HG02571 (cell line): ENCODE data around the gene PRDM16.

Experiments used
- ATAC-seq: cut with Tn5 transposase; IDR thresholded peaks from one replicate; pipeline ENCODE4 v1.9.1; 2021; ENCODE audit warnings: mild to moderate bottlenecking, moderate library complexity; ENCODE audit not compliant: unreplicated experiment

The PRDM16 gene

DNA sequence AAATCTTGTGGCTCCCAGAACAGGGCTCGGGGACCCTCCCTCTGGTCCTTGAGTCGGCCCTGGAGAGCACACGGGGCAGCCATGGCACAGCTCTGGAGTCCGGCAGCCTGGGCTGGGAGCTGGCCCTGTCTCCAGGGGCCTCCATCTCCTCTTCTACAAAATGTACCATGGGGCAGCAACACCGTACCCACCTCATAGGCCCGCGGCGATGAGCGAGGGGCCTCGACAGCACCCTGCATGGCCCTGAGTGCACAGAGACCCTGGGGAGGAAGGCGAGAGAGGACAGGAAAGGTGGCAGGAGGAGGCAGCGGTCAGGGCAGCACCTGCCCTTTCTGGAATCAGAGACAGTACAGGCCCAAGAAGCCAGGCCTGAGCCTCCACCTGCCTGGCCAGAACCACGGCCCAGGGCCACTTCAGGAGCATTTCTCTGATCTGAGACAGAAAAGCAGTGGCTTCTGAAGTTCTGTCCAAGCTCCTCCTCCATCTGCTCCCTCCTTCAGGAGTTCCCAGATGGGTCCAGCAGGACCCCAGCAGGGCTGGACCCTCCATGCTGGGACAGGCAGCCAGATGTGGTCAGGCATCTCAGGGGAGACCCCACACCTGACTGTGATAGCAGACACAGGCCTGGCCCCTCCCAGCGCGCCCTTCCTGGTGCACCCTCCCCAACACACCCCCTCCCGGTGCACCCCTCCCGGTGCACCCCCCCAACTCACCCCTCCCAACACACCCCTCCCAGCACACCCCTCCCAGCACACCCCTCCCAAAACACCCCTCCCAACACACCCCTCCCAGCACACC lies 309.6 kb downstream of the PRDM16 start:
- no peak for ATAC-seq

DNA sequence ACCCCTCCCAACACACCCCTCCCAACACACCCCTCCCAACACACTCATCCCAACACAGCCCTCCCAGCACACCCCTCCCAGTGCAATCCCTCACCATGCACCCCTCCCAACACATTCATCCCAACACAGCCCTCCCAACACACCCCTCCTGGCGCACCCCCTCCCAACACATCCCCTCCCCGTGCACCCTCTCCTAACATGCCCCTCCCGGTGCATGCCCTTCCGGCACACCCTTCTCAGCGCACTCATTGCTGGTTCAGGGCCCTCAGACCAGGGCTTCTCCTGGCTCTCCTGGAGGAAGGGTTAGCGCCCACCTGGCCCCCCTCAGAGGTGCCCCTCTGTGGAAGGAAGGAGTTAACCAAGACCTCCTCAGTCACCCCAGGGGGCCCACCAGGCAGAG lies 310.9 kb downstream of the PRDM16 start:
- ATAC-seq: no peak

DNA sequence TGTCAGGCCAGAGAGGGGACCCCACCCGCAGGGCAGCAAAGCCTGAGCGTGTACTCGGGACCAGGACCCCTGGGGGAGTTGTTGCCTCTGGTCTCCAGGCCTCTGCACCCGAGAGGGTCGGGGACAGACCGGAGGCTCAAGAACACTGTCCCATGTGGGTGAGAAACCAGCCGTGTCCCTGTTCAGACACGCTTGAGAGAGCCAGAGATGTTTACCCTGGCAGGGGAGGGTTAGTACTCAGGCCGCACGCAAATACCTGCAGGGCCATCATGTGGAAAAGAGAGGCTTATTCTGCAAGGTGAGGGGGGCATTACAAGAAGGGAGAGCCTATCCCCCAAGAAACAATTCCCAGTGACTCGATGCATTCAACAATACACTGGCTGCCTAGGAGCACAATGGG lies 311.5 kb downstream of the PRDM16 start:
- ATAC-seq: no peak

DNA sequence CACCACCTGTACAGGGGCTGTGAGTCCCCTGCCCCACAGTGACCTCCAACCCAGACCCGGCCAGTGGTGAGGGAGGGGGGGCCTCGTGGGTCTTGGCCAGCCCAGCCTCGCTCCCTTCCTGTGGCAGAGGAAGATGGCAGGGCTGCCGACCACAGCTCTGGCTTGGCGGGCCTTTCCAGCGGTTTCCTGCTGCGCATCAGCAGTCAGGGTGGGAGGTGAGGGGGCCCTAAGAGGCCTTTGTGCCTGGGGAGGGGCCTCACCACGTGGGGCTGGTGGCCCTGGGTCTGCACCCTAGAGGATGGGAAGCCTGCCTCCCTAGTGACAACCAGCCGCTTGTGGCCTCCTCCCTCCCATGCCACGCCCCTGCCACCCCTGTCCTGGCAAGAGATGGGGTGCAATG lies 312.9 kb downstream of the PRDM16 start:
- ATAC-seq: no peak

DNA sequence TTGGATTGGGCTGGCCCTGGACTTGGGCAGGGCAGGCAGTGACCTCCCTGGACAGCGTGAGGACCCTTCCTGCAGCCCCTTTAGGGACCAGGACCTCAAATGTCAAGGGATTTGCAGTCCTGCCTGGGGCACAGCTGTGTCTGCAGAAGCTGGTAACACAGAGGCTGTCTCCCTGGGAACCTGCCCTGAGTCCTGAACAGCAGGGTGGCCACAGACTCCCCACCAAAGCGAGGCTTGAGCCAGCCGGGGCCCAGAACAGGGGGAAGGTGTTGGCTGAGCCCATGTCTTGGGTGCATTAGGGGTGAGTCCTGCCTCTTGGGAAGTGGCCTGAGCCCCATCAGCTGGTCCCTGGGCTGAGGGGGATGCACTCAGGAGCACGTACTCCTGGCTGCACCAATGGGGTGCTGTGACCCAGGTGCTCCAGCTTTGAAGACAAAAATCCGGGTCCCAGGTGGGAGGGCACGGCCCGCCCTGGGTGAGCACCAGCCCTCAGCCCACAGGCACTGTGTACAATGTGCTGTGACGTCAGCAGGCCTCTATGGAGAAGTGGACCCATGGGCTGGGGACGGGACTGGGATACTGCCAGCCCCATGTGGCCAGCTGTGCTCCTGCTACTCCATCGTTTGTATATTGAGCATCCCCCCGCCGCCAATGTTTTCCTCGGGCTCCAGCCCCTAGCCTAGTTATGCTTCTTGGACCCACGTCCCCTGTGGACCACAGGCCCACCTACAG lies 313.5 kb downstream of the PRDM16 start:
- ATAC-seq: no peak

DNA sequence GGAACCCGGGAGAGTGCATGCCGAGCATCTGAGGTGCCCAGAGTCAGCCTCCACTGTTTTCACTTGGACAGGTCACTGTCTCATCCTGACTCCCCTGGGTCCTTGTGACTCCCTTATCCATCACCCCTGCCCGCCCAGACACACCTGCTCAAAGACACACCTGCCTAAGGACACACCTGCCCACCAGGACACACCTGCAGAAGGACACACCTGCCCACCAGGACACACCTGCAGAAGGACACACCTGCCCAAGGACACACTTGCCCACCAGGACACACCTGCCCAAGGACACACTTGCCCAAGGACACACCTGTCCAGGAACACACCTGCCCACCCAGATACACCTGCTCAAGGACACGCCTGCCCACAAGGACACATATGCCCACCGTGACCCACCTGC lies 314.7 kb downstream of the PRDM16 start:
- no peak for ATAC-seq

DNA sequence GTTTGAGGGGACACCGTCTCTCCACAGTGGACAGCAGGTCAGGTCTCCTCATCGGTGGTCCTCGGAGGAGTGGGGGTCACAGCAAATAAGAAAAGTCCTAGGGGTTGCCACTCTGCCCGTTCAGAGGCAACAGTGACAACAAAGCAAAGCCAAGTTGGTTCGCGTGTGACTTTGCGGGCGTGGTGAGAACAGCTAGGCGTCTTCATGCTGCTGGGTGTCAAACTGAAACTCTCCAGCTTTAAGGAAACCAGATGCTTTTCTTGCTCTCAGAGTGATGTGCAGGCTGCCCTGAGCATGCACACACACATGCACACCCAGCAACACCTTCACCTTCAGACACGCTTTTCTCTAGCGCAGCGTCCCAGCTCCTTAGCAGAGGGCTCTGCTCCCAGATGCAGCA lies 315.4 kb downstream of the PRDM16 start:
- ATAC-seq: no peak

DNA sequence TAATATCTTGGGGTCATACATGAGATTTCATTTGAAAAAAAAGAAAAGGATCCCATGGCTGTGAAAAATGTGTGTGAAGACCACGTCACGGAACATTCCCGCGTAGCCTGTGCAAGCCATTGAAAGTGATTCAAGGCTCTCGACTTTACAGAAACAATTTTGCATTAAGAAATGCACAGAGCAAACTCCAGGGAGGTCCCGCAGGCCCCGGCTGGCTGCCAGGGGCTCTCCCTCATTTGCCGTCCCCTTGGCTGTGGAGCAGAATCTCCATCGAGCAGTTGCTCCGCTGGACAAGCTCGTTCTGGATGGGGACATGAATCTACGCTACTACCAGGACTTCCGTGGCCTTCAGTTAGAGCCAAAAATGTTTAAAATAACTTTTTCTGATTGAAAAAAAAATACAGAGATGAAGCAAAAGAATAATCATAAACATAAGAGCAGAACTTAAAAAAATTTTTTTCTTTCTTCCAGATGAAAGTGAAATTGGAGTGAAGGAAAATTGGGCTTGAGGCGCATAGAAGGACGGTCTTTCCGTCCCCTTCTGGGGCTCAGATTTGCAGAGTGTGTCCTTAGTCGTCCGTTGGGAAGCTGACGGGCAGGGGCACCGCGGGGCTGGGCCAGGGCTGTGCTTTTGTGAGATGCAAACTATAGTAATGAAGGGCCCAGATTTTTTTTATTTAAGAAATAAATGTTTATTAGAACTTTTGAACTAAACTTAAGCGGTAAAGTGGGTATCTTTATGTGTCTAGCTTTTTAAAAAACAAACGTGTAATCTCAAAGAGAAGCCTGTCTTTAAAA lies 317.4 kb downstream of the PRDM16 start:
- no peak for ATAC-seq

DNA sequence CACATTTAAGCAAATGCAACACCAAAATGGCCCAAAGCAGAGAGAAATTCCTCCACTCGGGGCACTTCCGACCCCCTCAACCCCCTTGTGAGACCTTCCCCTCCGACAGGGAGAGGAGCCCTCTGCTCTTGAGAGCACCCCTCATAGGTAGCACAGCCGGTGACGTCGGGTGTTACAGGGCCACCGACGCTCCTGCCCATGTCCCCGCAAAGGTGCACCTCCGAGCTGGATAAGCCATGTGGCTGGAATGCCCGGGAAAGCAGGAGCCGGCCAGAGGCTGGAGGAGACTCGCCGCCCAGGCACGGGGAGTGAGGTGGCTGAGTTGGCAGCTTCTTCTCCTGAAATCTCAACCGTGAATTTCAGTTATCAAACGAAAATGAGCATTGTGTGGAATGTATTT lies 318.4 kb downstream of the PRDM16 start:
- ATAC-seq: no peak

DNA sequence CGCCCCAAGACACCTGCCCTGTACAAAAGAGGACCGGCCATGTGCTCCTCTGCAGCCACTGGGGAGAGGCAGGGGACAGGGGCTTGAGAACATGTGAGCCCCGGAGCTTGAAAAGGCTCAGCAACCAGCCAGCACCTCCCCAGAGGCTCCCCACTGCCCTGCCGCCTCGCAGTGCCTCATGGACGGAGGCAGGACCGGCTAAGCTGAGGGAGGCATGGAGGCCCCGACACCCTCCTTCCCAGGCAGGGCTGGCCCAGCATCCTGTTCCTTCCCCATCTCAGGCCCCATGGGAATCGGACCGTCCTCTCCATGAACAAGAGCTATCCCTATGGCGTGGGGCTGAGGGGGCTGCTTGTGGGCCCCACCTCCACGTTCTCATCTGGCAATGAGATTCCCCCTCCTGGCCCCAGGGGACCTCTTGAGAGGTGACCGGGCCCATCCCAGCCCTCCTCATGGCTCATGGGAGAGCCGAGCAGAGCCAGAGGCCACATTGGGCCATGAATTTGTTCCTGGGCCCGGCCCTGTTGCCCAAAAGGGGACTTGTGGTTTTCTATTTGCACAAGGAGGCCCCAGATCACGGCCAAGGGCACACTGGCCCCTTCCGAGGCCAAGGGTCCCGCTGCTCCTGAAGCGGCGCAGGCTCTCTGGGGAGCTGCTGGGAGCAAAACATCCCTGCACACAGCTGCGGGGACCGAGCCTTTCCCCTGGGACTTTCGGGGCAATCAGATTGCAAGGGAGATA lies 320.3 kb downstream of the PRDM16 start:
- no peak for ATAC-seq

DNA sequence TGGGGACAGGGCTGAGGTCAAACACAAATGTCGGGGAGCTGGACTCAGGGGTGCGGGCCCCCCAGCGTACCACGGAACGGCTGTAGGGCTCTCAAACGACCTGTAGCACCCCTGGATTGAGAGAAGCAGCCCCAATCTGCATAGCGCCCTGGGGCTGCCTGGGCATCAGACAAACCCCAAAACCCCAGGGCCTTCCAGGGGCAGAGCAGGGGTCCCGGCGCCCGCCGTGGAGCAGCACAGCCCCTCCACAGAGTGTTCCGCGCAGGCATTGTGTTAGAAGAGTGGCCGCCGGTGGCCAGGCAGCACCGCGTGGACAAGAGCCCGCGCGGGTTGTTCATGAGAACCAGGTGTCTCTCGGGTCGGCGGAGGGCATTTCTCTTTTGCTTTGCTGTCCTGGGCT lies 321.3 kb downstream of the PRDM16 start:
- ATAC-seq: no peak

DNA sequence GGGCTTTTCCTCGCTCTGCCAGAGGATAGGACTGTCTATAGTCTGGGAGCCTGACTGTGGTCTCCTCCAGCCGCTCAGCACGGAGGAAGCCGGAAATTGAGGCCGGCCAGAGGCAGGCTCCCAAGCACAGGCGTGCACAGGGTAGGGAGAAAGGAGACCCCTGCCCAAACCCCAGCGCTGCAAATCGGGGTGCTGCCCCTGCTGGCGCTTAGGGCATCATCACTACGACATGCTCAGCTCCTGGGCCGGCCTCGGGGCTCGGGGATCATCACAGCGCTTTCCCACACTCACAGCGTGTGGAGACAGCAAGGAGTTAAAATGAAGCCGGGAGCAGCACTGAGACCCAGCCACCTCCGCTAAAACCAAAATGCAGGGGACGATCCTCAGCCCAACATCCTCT lies 322.7 kb downstream of the PRDM16 start:
- ATAC-seq: no peak

DNA sequence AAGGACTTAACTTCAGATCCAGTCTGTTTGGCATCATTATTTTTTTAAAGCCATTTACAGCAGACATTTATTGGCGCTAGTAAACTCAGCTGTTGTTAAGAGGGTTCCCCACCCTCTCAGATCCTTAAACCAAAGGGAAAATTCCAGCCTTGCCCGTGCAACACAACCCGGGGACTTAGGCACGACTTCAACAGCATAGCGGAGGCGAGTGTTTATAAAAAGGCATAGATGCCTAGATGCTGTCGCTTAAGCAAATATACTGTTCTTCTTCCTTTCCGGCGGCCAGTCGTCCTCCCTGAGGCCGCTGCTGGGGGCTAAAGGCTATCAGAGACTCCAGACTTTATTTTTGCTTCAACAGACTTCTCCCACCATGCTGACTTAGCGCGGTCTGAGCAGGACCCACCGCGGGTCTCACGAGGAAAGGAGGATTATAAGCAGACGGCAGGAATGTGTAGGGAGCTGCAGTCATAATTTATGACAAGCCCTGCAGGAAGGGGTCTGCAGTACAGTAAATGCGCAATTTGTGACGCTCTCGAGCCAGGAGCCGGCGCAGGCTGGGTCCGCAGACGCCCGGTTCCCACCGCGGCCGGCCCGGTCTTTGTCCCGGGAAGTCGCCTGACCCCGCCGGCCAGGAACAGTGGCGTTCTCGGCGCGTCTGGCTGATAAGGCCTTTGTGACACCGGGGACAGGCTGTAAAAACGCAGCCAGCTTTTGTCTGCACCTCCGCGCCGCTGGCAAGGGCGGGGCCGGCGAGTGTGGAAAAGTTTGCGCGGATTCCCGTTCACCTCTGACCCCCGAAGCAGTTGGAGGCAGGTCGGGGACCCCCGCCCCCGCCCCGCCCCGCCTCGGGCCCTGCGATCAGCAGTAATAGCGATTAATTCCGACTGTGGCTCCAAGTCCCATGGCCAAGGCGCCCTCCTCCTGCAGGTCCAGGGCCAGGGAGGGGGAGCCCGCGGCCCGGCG lies 324.3 kb downstream of the PRDM16 start:
- ATAC-seq: no peak

DNA sequence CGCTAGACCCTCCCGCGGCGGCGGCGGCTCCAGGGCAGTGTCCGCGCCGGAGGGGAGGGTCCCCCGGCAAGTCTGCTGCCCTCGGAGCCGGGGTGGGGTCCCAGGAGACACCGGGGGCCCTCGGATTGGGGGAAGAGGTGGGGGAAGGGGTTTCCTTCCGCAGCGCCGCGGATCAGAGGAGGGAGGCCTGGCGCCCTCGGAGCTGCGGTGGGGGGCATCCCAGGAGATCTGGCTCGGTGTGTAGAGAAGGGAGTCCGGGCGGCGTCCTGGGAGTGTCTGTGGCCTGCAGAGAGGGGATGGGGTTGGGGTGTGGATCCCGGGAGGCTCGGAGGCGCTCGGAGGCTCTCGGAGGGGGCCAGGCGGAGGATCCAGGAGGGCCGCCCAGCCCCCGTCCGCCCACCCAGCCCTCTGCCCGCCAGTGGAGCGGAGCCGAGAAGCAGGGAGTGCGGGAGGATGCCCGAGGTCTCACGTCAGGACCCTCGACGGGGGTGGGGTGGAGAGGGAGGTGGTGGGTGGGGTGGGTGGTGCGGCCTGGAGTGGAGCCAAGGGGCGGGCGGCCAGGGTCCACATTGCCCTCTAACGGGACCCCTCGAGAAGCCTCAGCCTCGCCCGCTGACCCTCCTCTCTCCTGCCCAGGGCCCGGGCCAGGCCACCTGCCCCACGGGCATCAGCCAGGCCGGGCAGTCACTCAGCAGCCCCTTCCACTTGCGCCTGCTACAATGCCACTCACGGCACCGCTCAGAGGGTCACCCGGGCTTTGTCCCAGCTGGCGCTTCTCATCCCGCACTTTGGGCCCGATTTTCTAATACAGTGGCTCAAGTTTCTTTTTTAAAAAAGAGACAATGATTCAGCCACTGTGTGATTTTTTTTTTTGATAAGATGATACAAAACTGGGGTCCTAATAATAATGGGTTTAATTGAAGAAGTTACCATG lies 325.3 kb downstream of the PRDM16 start:
- ATAC-seq: no peak

DNA sequence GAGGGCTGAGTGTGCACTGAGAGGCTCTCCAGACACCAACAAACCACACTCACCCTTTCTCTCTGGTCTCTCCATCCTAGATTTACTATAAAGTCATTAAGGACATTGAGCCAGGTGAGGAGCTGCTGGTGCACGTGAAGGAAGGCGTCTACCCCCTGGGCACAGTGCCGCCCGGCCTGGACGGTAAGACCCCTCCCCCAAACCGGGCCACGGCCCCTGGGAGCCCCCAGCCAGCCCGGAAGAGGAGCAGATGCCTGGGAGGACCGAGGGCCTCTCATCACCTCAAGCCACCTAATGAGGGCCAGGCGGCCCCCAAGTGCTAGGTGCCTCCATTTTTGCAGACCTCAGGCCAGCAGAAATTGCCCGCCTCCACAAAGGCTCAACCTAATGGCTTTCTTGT lies 327.4 kb downstream of the PRDM16 start:
- no peak for ATAC-seq

DNA sequence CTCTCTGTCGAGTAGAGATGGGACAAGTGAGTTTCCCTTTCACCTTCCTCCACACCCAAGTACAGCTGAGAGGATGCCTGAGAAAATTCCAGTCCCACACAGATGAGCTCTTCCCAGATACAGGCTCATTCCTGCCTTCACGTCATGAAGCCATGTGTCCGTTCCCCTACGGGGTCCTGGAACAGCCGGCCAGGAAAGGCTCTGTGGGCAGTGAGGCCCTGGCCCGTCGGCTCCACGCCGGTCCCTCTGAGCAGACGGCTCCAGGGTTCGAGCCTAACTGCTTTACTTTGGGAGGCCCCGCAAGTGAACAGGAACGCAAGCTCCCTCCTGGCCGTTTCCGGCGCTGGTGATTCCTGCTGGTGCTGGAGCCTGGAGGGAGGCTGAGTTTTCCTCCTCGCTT lies 328.3 kb downstream of the PRDM16 start:
- no peak for ATAC-seq

DNA sequence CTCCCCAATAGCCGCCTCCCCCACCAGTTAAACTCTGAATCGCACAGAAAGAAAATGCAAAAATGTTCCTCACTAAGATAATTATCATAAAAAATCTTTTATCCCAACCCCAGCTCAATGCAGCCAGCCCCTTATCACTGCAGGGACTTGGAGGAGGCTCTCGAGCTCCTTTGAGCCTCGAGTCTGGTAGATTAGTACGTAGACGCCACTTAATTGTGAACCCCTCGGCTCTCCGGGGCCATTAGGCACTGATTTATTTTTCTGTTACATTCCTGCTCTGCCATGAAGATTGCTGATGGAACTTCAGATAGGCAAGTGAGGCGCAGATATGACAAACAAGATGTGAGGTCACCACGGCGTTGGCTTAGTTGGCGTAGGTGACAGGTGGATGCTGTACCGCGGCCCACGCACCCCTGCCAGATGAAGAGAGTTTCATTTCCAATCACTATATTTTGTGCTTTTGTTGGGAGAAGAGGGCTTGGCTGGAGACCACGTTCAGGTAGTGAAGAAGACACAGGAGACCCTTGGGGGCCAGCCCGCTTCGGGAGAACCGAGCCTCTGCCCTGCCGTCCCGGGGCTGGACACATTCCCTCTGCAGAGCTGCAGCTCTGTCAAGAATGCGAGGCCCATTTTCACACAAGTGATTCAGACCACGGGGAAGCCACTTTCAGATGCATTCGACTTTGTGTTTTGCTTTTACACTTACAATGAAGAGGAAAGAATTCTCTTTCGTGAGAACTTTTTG lies 329.6 kb downstream of the PRDM16 start:
- ATAC-seq: no peak

DNA sequence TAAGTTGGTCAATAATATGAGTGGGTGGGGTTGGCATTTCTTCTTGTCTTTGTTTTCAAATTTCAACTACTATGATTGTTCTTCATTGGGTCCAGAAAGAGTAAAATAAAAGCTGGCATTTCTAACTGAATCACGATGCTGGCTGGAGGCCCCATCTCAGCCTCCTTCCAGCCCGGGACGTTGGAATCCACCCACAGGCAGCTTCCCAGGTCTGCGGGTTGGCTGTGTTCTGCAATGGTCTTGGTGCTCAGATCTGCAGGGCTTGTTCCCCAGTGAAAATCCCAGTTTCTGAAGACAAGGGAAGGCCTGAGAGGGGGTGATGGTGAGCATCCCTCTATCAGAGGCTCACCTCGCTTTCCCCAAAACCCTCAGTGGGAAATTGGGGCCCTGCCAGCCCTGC lies 330.7 kb downstream of the PRDM16 start:
- ATAC-seq: no peak
